Ovary (tissue), 9 donors: Measurements from ENCODE around the gene NCOA3. TPM values are rescaled to one million over a fixed set of nuclear protein-coding genes. Genes with fewer than 3 reads are reported as not detected.

Source experiments
- DNase-seq, 5 donors: peaks; one replicate each; pipeline ENCODE4 v3.0.0-alpha.2; 2019 to 2020
- H3K27ac ChIP-seq, 2 donors: fragments of 200-600 bp; one replicate each; pipeline versions ENCODE4 v1.5.1 to v1.8.0; 2019 to 2022
- H3K27me3 ChIP-seq: fragments of 200-600 bp; one replicate; pipeline ENCODE4 v1.8.0; 2022
- H3K36me3 ChIP-seq: fragments of 200-600 bp; sonication (generic); one replicate; pipeline ENCODE4 v1.5.1; 2019
- H3K4me1 ChIP-seq: one replicate; pipeline ENCODE4 v1.8.1; 2013; ENCODE audit warnings: mild to moderate bottlenecking, moderate library complexity; ENCODE audit not compliant: insufficient read depth
- H3K4me3 ChIP-seq: fragments of 200-600 bp; sonication (generic); one replicate; pipeline ENCODE4 v1.5.1; 2017
- H3K9me3 ChIP-seq, 2 donors: fragments of 200-600 bp in 1 of 2; sonication (generic) in 1 of 2; one replicate each; pipeline versions ENCODE4 v1.5.1 to v1.8.1; 2013 to 2019; ENCODE audit warnings: mild to moderate bottlenecking in 1 of 2, moderate library complexity in 1 of 2
- CTCF ChIP-seq, 3 donors: fragments of 450-650 bp in 2 of 3; fragments of 200-600 bp in 1 of 3; IDR thresholded peaks; one replicate each; pipeline versions ENCODE4 v1.5.1 to v1.8.0; 2016 to 2022; ENCODE audit warnings: antibody characterized with exemption in 3 of 3, mild to moderate bottlenecking in 1 of 3
- EP300 ChIP-seq: sonication (generic); formaldehyde crosslinking; IDR thresholded peaks from one replicate; pipeline ENCODE4 v1.6.1; 2017; ENCODE audit warnings: antibody characterized with exemption
- POLR2A ChIP-seq: fragments of 450-650 bp; IDR thresholded peaks from one replicate; pipeline ENCODE4 v1.6.1; 2017; ENCODE audit warnings: antibody characterized with exemption, mild to moderate bottlenecking, moderate library complexity
- WGBS, 3 donors: extraction: QIAGEN DNeasy Blood & Tissue Kit in 1 of 3; methylation state at CpG; one replicate each; pipeline versions ENCODE4 v1.1.5 to v1.1.7; 2013 to 2017; 5-methylcytosine and 5-hydroxymethylcytosine counted together
- intact Hi-C, 4 donors: fragments of 100-400 bp; cut with DNase I; formaldehyde crosslinking; loops; one replicate each; pipeline versions ENCODE4 v1.11.0 to v1.15.1; 2022 to 2023
- polyA plus RNA-seq, 2 donors: library from polyadenylated mRNA; stranded (reverse); fragments of 200-250 nt in 1 of 2; fragments of 350-450 nt in 1 of 2; fragmentation: Illumina TruSeq in 1 of 2; extraction: RNeasy Lipid Tissue Mini Kit (QIAGEN cat#74804) in 1 of 2; gene quantifications; one replicate each; pipeline ENCODE4 v1.2.3, GENCODE V29; 2013 to 2014
- total RNA-seq, 7 donors: library from RNA; depleted of rRNA in 2 of 7; stranded (reverse); fragments of >200 nt in 2 of 7; fragmentation: NEBNext Ultra II Directional in 3 of 7; extraction: Animal tissue kit (Norgen Biotek cat#: 25700) in 3 of 7; gene quantifications; one replicate each; pipeline versions ENCODE4 v1.1.0 to v1.2.4, GENCODE V29; 2016 to 2023
- donor health status: DM: no; HTN: no; CAD: no; lungs with moderate emphysema.
- donor health status: DM: no; HTN: no; CAD: no.
- donor health status: Bipolar disorder and iron deficiency.
- donor health status: DM: yes; HTN: yes; CAD: no.
- donor health status: DM: no; HTN: no; CAD: no.
- donor health status: DM: yes; HTN: yes; CAD: no.

The NCOA3 gene
- total and polyA plus RNA-seq, 9 donors: 8.2 to 32.4 (median 25.7) TPM

- no peaks in the 10 kb centered on the region for H3K9me3 ChIP-seq
- H3K4me1 ChIP-seq: no peaks in the 10 kb centered on the region
- no peak for DNase-seq
- H3K4me3 ChIP-seq: no peak overlapping the region
- H3K27ac ChIP-seq: no peak overlapping the region
- H3K27me3 ChIP-seq: no peaks in the 10 kb centered on the region
- no peaks in the 10 kb centered on the region for H3K36me3 ChIP-seq
- TF ChIP-seq CTCF (IDR thresholded peaks at IDR 0.05): no peak
- no peak for TF ChIP-seq POLR2A
- TF ChIP-seq EP300: no peak
- WGBS, 3 donors: 85 to 94% (median 94%) methylated on average over 4 of the region's 4 CpGs
- intact Hi-C loops: no loop called here
These were observed 26.2 kb upstream of the NCOA3 start for GRCh38 chr20:47475419-47476044.

- H3K27me3 ChIP-seq: no peaks in the 10 kb centered on the region
- H3K27ac ChIP-seq: no peak overlapping the region
- DNase-seq: no peak
- no peaks in the 10 kb centered on the region for H3K4me1 ChIP-seq
- TF ChIP-seq POLR2A (no peak), CTCF (IDR thresholded peaks at IDR 0.05) (no peak)
- H3K9me3 ChIP-seq: no peaks in the 10 kb centered on the region
- WGBS, 3 donors: 92 to 95% (median 93%) methylated on average over 2 of the region's 2 CpGs
- H3K4me3 ChIP-seq: no peak overlapping the region
- no peaks in the 10 kb centered on the region for H3K36me3 ChIP-seq
- intact Hi-C loops: no loop called here
These were observed 25.2 kb upstream of the NCOA3 start for GRCh38 chr20:47476452-47476851.

GRCh38 chr20:47479093-47479492, 22.6 kb upstream of the NCOA3 start:
- Histone ChIP-seq H3K4me3 (no peak overlapping the region), H3K9me3 (no peaks in the 10 kb centered on the region), H3K27ac (no peak overlapping the region), H3K27me3 (no peaks in the 10 kb centered on the region), H3K4me1 (no peaks in the 10 kb centered on the region), H3K36me3 (no peaks in the 10 kb centered on the region)
- WGBS, 3 donors: 91 to 95% (median 94%) methylated on average over 4 of the region's 4 CpGs
- no peak for TF ChIP-seq CTCF (IDR thresholded peaks at IDR 0.05)
- TF ChIP-seq POLR2A: no peak
- TF ChIP-seq EP300: no peak
- intact Hi-C loops: no loop called here
- DNase-seq: no peak

- no peaks in the 10 kb centered on the region for H3K9me3 ChIP-seq
- no peaks in the 10 kb centered on the region for H3K36me3 ChIP-seq
- TF ChIP-seq CTCF (IDR thresholded peaks at IDR 0.05) (no peak), EP300 (no peak), POLR2A (no peak)
- H3K4me1 ChIP-seq: no peaks in the 10 kb centered on the region
- H3K4me3 ChIP-seq: no peak overlapping the region
- DNase-seq: no peak
- H3K27ac ChIP-seq: no peak overlapping the region
- no peaks in the 10 kb centered on the region for H3K27me3 ChIP-seq
- intact Hi-C loops: no loop called here
These were observed 22.2 kb upstream of the NCOA3 start for GRCh38 chr20:47479506-47479905.
